IMR-90 (cell line): ENCODE data around the gene CAMKMT. TPM values are rescaled to one million over a fixed set of nuclear protein-coding genes. Genes with fewer than 3 reads are reported as not detected.

ENCODE experiments used
- ATAC-seq: fragments of 200-7000 bp; cut with Tn5 transposase; 2 replicates; pipeline ENCODE4 v1.9.1; 2020; ENCODE audit warnings: low read depth, mild to moderate bottlenecking, moderate library complexity
- BruUV-seq: library from RNA; stranded (reverse); fragments of 400-500 nt; replicated peaks from 2 replicates; lab custom pipeline; 2021; lab: Mats Ljungman, UMichigan
- CTCF ChIA-PET: fragments of 300-600 bp; formaldehyde crosslinking; extraction: SDS; loops from one replicate; lab custom pipeline; 2021; ENCODE audit warnings: antibody characterized with exemption; lab: Yijun Ruan, JAX
- POLR2A ChIA-PET: fragments of 300-600 bp; sonication (Branson Sonifier 250); formaldehyde crosslinking; loops from one replicate; lab custom pipeline; 2022; ENCODE audit warnings: antibody characterized with exemption; ENCODE audit not compliant: unreplicated experiment; lab: Charles Lee
- DNase-seq: peaks from one replicate; pipeline ENCODE4 v3.0.0; 2013
- H2AFZ ChIP-seq: replicated peaks from 2 replicates; pipeline ENCODE3; 2013; ENCODE audit warnings: low read length, mild to moderate bottlenecking; ENCODE audit not compliant: poor library complexity
- H2AK5ac ChIP-seq: 2 replicates; pipeline ENCODE4 v1.6.1; 2013; ENCODE audit warnings: low read depth, low read length, inconsistent platforms
- H2AK9ac ChIP-seq: replicated peaks from 2 replicates; pipeline ENCODE3; 2013; ENCODE audit warnings: mild to moderate bottlenecking, low read depth, low read length, moderate library complexity; ENCODE audit not compliant: poor library complexity
- H2BK120ac ChIP-seq: 2 replicates; pipeline ENCODE4 v1.6.1; 2013; ENCODE audit warnings: low read depth, low read length, inconsistent platforms
- H2BK15ac ChIP-seq: 3 replicates; pipeline ENCODE4 v1.6.1; 2013; ENCODE audit warnings: low read depth, low read length, inconsistent platforms
- H2BK20ac ChIP-seq: 2 replicates; pipeline ENCODE4 v1.6.1; 2013; ENCODE audit warnings: low read depth, mild to moderate bottlenecking, inconsistent platforms, low read length, moderate library complexity
- H2BK5ac ChIP-seq: 2 replicates; pipeline ENCODE4 v1.6.1; 2013; ENCODE audit warnings: mild to moderate bottlenecking, low read depth, low read length, inconsistent platforms; ENCODE audit not compliant: poor library complexity, severe bottlenecking
- H3K14ac ChIP-seq: replicated peaks from 2 replicates; pipeline ENCODE4 v1.6.1; 2013; ENCODE audit warnings: low read depth, low read length, inconsistent platforms
- H3K18ac ChIP-seq: 2 replicates; pipeline ENCODE4 v1.6.1; 2013; ENCODE audit warnings: low read depth, low read length, control low read depth
- H3K23ac ChIP-seq: 2 replicates; pipeline ENCODE4 v1.6.1; 2013; ENCODE audit warnings: low read depth, low read length, inconsistent platforms
- H3K27ac ChIP-seq: 2 replicates; pipeline ENCODE4 v1.5.1; 2013; ENCODE audit warnings: mild to moderate bottlenecking, control low read depth, low read length; ENCODE audit not compliant: insufficient read depth
- H3K27me3 ChIP-seq: 2 replicates; pipeline ENCODE4 v1.6.1; 2013; ENCODE audit warnings: low read length; ENCODE audit not compliant: control insufficient read depth, insufficient read depth
- H3K36me3 ChIP-seq: 2 replicates; pipeline ENCODE4 v1.6.1; 2013; ENCODE audit warnings: low read length, mixed read lengths; ENCODE audit not compliant: control insufficient read depth, insufficient read depth
- H3K4ac ChIP-seq: 2 replicates; pipeline ENCODE4 v1.6.1; 2013; ENCODE audit warnings: low read depth, low read length, inconsistent platforms
- H3K4me1 ChIP-seq: 2 replicates; pipeline ENCODE4 v1.6.1; 2013; ENCODE audit warnings: low read length, mixed read lengths; ENCODE audit not compliant: control insufficient read depth, insufficient read depth
- H3K4me2 ChIP-seq: 2 replicates; pipeline ENCODE4 v1.6.1; 2013; ENCODE audit warnings: low read depth, mild to moderate bottlenecking, control low read depth, low read length, moderate library complexity
- H3K4me3 ChIP-seq: 2 replicates; pipeline ENCODE4 v1.5.1; 2013; ENCODE audit warnings: low read depth, mild to moderate bottlenecking, control low read depth, low read length, moderate library complexity; ENCODE audit not compliant: insufficient read depth
- H3K56ac ChIP-seq: 2 replicates; pipeline ENCODE4 v1.6.1; 2013; ENCODE audit warnings: low read length, inconsistent platforms; ENCODE audit not compliant: insufficient read depth; ENCODE audit errors: extremely low read depth
- H3K79me1 ChIP-seq, 2 experiments: 2 replicates each; pipeline ENCODE4 v1.6.1; 2013; ENCODE audit warnings: low read length in 2 of 2, inconsistent platforms in 1 of 2, low read depth in 1 of 2
- H3K9ac ChIP-seq: 2 replicates; pipeline ENCODE4 v1.6.1; 2013; ENCODE audit warnings: low read depth, low read length, control low read depth
- H3K9me1 ChIP-seq: 2 replicates; pipeline ENCODE4 v1.6.1; 2013; ENCODE audit warnings: low read length, inconsistent platforms; ENCODE audit not compliant: insufficient read depth
- H3K9me3 ChIP-seq: 2 replicates; pipeline ENCODE4 v1.6.1; 2013; ENCODE audit warnings: low read length; ENCODE audit not compliant: control insufficient read depth, insufficient read depth
- H4K20me1 ChIP-seq: 2 replicates; pipeline ENCODE4 v1.6.1; 2013; ENCODE audit warnings: low read length, inconsistent platforms; ENCODE audit not compliant: insufficient read depth
- H4K5ac ChIP-seq: 2 replicates; pipeline ENCODE4 v1.6.1; 2013; ENCODE audit warnings: mild to moderate bottlenecking, low read depth, low read length, control low read depth
- H4K8ac ChIP-seq, 2 experiments: 2 replicates each; pipeline ENCODE4 v1.6.1; 2013; ENCODE audit warnings: low read depth in 2 of 2, low read length in 2 of 2, control low read depth in 1 of 2, inconsistent platforms in 1 of 2
- H4K91ac ChIP-seq: 2 replicates; pipeline ENCODE4 v1.6.1; 2013; ENCODE audit warnings: low read depth, low read length, inconsistent platforms; ENCODE audit not compliant: insufficient read depth
- BHLHE40 ChIP-seq: fragments of 150-350 bp; IDR thresholded peaks from 2 replicates; pipeline ENCODE4 v1.6.1; 2016; ENCODE audit warnings: mild to moderate bottlenecking, low read depth, low read length
- CEBPB ChIP-seq: IDR thresholded peaks from 2 replicates; pipeline ENCODE4 v1.6.1; 2012; ENCODE audit warnings: low read depth, low read length, improper control_type of control experiment
- CHD1 ChIP-seq: IDR thresholded peaks from 2 replicates; pipeline ENCODE4 v1.6.1; 2012; ENCODE audit warnings: low read depth, low read length, improper control_type of control experiment
- ELK1 ChIP-seq: fragments of 150-350 bp; IDR thresholded peaks from 2 replicates; pipeline ENCODE4 v1.6.1; 2016; ENCODE audit warnings: low read depth, mild to moderate bottlenecking, low read length, moderate library complexity, borderline replicate concordance
- FOS ChIP-seq: fragments of 150-350 bp; IDR thresholded peaks from 2 replicates; pipeline ENCODE4 v1.6.1; 2016; ENCODE audit warnings: low read depth, low read length
- MAFK ChIP-seq: IDR thresholded peaks from 2 replicates; pipeline ENCODE4 v1.6.1; 2012; ENCODE audit warnings: low read depth, low read length, improper control_type of control experiment
- MAZ ChIP-seq: IDR thresholded peaks from 2 replicates; pipeline ENCODE4 v1.6.1; 2012; ENCODE audit warnings: low read depth, mild to moderate bottlenecking, low read length, improper control_type of control experiment, moderate library complexity, borderline replicate concordance
- MXI1 ChIP-seq: IDR thresholded peaks from 2 replicates; pipeline ENCODE4 v1.6.1; 2012; ENCODE audit warnings: low read depth, mild to moderate bottlenecking, low read length, moderate library complexity, borderline replicate concordance
- NFE2L2 ChIP-seq: fragments of 150-350 bp; IDR thresholded peaks from 2 replicates; pipeline ENCODE4 v1.6.1; 2016; ENCODE audit warnings: low read depth, mild to moderate bottlenecking, low read length
- POLR2A ChIP-seq: IDR thresholded peaks from 2 replicates; pipeline ENCODE4 v1.6.1; 2012; ENCODE audit warnings: mild to moderate bottlenecking, low read depth, low read length
- RAD21 ChIP-seq: IDR thresholded peaks from 2 replicates; pipeline ENCODE4 v1.6.1; 2012; ENCODE audit warnings: low read length, improper control_type of control experiment
- RCOR1 ChIP-seq: IDR thresholded peaks from 2 replicates; pipeline ENCODE4 v1.6.1; 2012; ENCODE audit warnings: mild to moderate bottlenecking, low read length, improper control_type of control experiment; ENCODE audit not compliant: insufficient replicate concordance
- RFX5 ChIP-seq: IDR thresholded peaks from 2 replicates; pipeline ENCODE4 v1.8.0; 2012; ENCODE audit warnings: low read depth, mild to moderate bottlenecking, low read length, moderate library complexity
- SMC3 ChIP-seq: fragments of 150-350 bp; IDR thresholded peaks from 2 replicates; pipeline ENCODE4 v1.6.1; 2016; ENCODE audit warnings: low read depth, mild to moderate bottlenecking, antibody characterized with exemption, low read length, moderate library complexity
- WGBS, 2 experiments: methylation state at CpG; one replicate each; pipeline versions ENCODE4 v1.1.5 to v1.1.7; 2013; ENCODE audit warnings: missing lambda C conversion rate in 2 of 2; ENCODE audit not compliant: insufficient read length in 1 of 2; ENCODE audit errors: extremely low coverage in 2 of 2; 5-methylcytosine and 5-hydroxymethylcytosine counted together
- dilution Hi-C: fragments of 300-500 bp; cut with HindIII; formaldehyde crosslinking; loops from one replicate; pipeline ENCODE4 v1.14.3; 2018; ENCODE audit warnings: low sequenced_read_pairs; ENCODE audit not compliant: unreplicated experiment
- in situ Hi-C: fragments of 300-500 bp; cut with MboI; formaldehyde crosslinking; loops from 3 replicates; pipeline ENCODE4 v1.14.3; 2019; ENCODE audit warnings: low sequenced_read_pairs, inconsistent platforms, mixed read lengths
- intact Hi-C: fragments of 100-400 bp; cut with micrococcal nuclease; formaldehyde crosslinking; loops from 2 replicates; pipeline ENCODE4 v1.10.0; 2022
- polyA plus RNA-seq, 3 experiments: library from polyadenylated mRNA; depleted of rRNA; stranded (reverse); fragments of >200 nt; gene quantifications; 2 replicates each; pipeline ENCODE4 v1.2.3, GENCODE V29; 2012; ENCODE audit warnings: low replicate concordance in 1 of 3
- total RNA-seq: library from RNA; depleted of rRNA; stranded (reverse); fragments of >200 nt; gene quantifications from 2 replicates; pipeline ENCODE4 v1.2.3, GENCODE V29; 2012
- TF ChIP-seq, protein P1 (sequence below): conservative IDR thresholded peaks from 2 replicates; pipeline ENCODE4 v1.5.1; 2012; ENCODE audit warnings: mild to moderate bottlenecking, low read depth, low read length, improper control_type of control experiment
- TF ChIP-seq, protein P2 (sequence below): fragments of 150-350 bp; IDR thresholded peaks from 2 replicates; pipeline ENCODE4 v1.6.1; 2017; ENCODE audit warnings: mild to moderate bottlenecking, antibody characterized with exemption, low read length, low read depth

The CAMKMT gene
- total and polyA plus RNA-seq, 2 of the 4 experiments (the other 2 are of a cell fraction): 4.4 to 6.8 TPM

DNA sequence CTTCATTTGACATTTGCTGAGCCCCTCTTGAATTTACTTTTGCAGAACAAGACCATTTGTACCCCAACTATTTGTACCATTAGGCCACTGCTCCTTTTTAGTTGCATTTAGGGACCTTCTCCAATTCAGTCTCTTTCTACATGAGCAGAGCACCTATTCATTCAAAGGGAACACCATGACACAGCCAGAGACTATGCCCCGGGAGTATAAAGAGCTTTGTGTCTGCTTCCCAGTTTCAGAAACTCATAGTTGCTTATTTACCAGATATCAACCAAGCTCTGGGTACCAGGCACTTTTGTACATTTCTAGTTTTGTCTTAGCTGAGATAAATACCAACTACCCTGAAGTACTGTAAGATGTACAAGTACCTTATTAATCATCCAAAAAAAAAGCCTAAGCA is 310.7 kb downstream of the CAMKMT start:
- in situ Hi-C loops (no loop called here), dilution Hi-C loops (no loop called here), intact Hi-C loops (no loop called here)
- Histone ChIP-seq H3K23ac (no peak overlapping the region), H3K4ac (no peak overlapping the region), H3K18ac (no peak overlapping the region), H2BK120ac (no peak overlapping the region), H3K9ac (no peak overlapping the region), H3K9me1 (no peaks in the 10 kb centered on the region), H4K8ac (no peak overlapping the region), H4K20me1 (no peaks in the 10 kb centered on the region), H3K4me2 (no peak overlapping the region), H3K4me3 (no peak overlapping the region), H2AK9ac (no peak overlapping the region), H4K91ac (no peak overlapping the region), H3K4me1 (no peaks in the 10 kb centered on the region), H3K14ac (no peak overlapping the region), H2AFZ (no peak overlapping the region), H2AK5ac (no peak overlapping the region), H2BK15ac (no peak overlapping the region), H3K79me1 (no peaks in the 10 kb centered on the region), H3K56ac (no peak overlapping the region), H4K5ac (no peak overlapping the region), H3K27ac (no peak overlapping the region), H3K27me3 (no peaks in the 10 kb centered on the region), H2BK20ac (no peak overlapping the region), H3K9me3 (no peaks in the 10 kb centered on the region), H2BK5ac (no peak overlapping the region), H3K36me3 (no peaks in the 10 kb centered on the region)
- ATAC-seq (no peak), DNase-seq (no peak)
- TF ChIP-seq MAZ (no peak), CHD1 (no peak), POLR2A (no peak), BHLHE40 (no peak), MXI1 (no peak), FOS (no peak), RFX5 (no peak), ELK1 (no peak), RCOR1 (no peak), RAD21 (no peak), NFE2L2 (no peak), SMC3 (no peak), CEBPB (no peak), MAFK (no peak)
- TF ChIP-seq, protein P1, sequence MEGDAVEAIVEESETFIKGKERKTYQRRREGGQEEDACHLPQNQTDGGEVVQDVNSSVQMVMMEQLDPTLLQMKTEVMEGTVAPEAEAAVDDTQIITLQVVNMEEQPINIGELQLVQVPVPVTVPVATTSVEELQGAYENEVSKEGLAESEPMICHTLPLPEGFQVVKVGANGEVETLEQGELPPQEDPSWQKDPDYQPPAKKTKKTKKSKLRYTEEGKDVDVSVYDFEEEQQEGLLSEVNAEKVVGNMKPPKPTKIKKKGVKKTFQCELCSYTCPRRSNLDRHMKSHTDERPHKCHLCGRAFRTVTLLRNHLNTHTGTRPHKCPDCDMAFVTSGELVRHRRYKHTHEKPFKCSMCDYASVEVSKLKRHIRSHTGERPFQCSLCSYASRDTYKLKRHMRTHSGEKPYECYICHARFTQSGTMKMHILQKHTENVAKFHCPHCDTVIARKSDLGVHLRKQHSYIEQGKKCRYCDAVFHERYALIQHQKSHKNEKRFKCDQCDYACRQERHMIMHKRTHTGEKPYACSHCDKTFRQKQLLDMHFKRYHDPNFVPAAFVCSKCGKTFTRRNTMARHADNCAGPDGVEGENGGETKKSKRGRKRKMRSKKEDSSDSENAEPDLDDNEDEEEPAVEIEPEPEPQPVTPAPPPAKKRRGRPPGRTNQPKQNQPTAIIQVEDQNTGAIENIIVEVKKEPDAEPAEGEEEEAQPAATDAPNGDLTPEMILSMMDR: no peak
- TF ChIP-seq, protein P2, sequence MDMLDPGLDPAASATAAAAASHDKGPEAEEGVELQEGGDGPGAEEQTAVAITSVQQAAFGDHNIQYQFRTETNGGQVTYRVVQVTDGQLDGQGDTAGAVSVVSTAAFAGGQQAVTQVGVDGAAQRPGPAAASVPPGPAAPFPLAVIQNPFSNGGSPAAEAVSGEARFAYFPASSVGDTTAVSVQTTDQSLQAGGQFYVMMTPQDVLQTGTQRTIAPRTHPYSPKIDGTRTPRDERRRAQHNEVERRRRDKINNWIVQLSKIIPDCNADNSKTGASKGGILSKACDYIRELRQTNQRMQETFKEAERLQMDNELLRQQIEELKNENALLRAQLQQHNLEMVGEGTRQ: no peak
- ChIA-PET CTCF (no interaction called here), POLR2A (interaction anchor here (0.6 kb wide), 1 partner anchor 32 kb away, joined by 3 read pairs; no protein-coding TSS in a partner anchor)
- no CpG with 5 or more reads among the region's 1 CpG for WGBS, 2 experiments
- BruUV-seq: no TSS peak
